KMS-11 (cell line): ENCODE data around the gene LSM10.

Source experiments
- H2AFZ ChIP-seq: fragments of 200-600 bp; sonication (generic); 2 replicates; pipeline ENCODE4 v1.6.1; 2016; ENCODE audit warnings: antibody characterized with exemption, mixed run types, low read depth
- H3K27ac ChIP-seq: fragments of 200-600 bp; sonication (generic); 2 replicates; pipeline ENCODE4 v1.6.1; 2016; ENCODE audit warnings: mild to moderate bottlenecking, mixed run types
- H3K27me3 ChIP-seq: fragments of 200-600 bp; sonication (generic); 2 replicates; pipeline ENCODE4 v1.6.1; 2017; ENCODE audit warnings: mild to moderate bottlenecking, low read depth, mixed run types, moderate library complexity; ENCODE audit not compliant: insufficient read depth
- H3K36me3 ChIP-seq: fragments of 200-600 bp; sonication (generic); 2 replicates; pipeline ENCODE4 v1.6.1; 2017; ENCODE audit warnings: mild to moderate bottlenecking, mixed run types; ENCODE audit not compliant: insufficient read depth
- H3K4me1 ChIP-seq: fragments of 200-600 bp; sonication (generic); 2 replicates; pipeline ENCODE4 v1.6.1; 2016; ENCODE audit warnings: mild to moderate bottlenecking, low read depth, mixed run types; ENCODE audit not compliant: poor library complexity, severe bottlenecking
- H3K4me2 ChIP-seq: fragments of 200-600 bp; sonication (generic); 2 replicates; pipeline ENCODE4 v1.7.0; 2016; ENCODE audit warnings: mild to moderate bottlenecking, mixed run types
- H3K4me3 ChIP-seq: fragments of 200-600 bp; sonication (generic); IDR thresholded peaks from 2 replicates; pipeline ENCODE4 v1.6.1; 2017; ENCODE audit warnings: low read depth, low read length, mixed read lengths; ENCODE audit not compliant: insufficient read depth
- H3K79me2 ChIP-seq: fragments of 200-600 bp; sonication (generic); 2 replicates; pipeline ENCODE4 v1.6.1; 2016; ENCODE audit warnings: low read depth, mixed run types; ENCODE audit not compliant: insufficient read depth
- H3K9ac ChIP-seq: fragments of 200-600 bp; sonication (generic); 2 replicates; pipeline ENCODE4 v1.6.1; 2016; ENCODE audit warnings: mild to moderate bottlenecking, mixed run types
- H4K20me1 ChIP-seq: fragments of 200-600 bp; sonication (generic); 2 replicates; pipeline ENCODE4 v1.6.1; 2016; ENCODE audit warnings: mild to moderate bottlenecking, mixed run types; ENCODE audit not compliant: insufficient read depth
- CTCF ChIP-seq: fragments of 200-600 bp; sonication (generic); conservative IDR thresholded peaks from 2 replicates; pipeline ENCODE4 v1.6.1; 2017; ENCODE audit warnings: low read depth, mild to moderate bottlenecking, antibody characterized with exemption, low read length, moderate library complexity, mixed read lengths

The LSM10 gene

GRCh38 chr1:36343651-36344394, 53.9 kb downstream of the LSM10 start:
- Histone ChIP-seq H3K9ac (no peak overlapping the region), H4K20me1 (no peaks in the 10 kb centered on the region), H2AFZ (no peak overlapping the region), H3K79me2 (no peaks in the 10 kb centered on the region), H3K27ac (no peak overlapping the region), H3K27me3 (no peaks in the 10 kb centered on the region), H3K4me1 (no peaks in the 10 kb centered on the region), H3K4me2 (no peak overlapping the region), H3K36me3 (no peaks in the 10 kb centered on the region), H3K4me3 (no peak overlapping the region)
- no peak for TF ChIP-seq CTCF
